ENCODE data around the gene PDE1C. TPM values are rescaled to one million over a fixed set of nuclear protein-coding genes. Genes with fewer than 3 reads are reported as not detected.

The PDE1C gene
- total RNA-seq, 2 experiments from 2014 or later: not detected

GRCh38 chr7:31764462-31764861 lies 305.7 kb downstream of the PDE1C start:
- Histone ChIP-seq H3K79me2 (ENCODE audit: insufficient read depth, low read depth, low read length) (no peaks in the 10 kb centered on the region), H3K4me1 (ENCODE audit: insufficient read depth, low read length, poor library complexity, severe bottlenecking) (no peaks in the 10 kb centered on the region), H3K9me3 (ENCODE audit: low read length) (no peaks in the 10 kb centered on the region), H2AFZ (ENCODE audit: low read length) (no peak overlapping the region), H3K4me3 (ENCODE audit: low read depth, low read length, poor library complexity, severe bottlenecking) (no peak overlapping the region), H3K27ac (ENCODE audit: low read depth, low read length, poor library complexity, severe bottlenecking) (no peak overlapping the region), H4K20me1 (ENCODE audit: insufficient read depth, low read length) (no peaks in the 10 kb centered on the region), H3K9me2 (ENCODE audit: insufficient read depth, low read length) (no peaks in the 10 kb centered on the region), H3K36me3 (ENCODE audit: insufficient read depth, low read length) (no peaks in the 10 kb centered on the region), H3K4me2 (ENCODE audit: low read length) (no peak overlapping the region)
- no peak for DNase-seq (ENCODE audit: low spot score)
- POLR2A ChIA-PET: no interaction called here
- intact Hi-C loops (cut with micrococcal nuclease; ENCODE audit: unreplicated experiment): no loop called here
- TF ChIP-seq EZH2phosphoT487 (IDR thresholded peaks at IDR 0.05; ENCODE audit: borderline replicate concordance, low read depth, low read length): no peak
- TF ChIP-seq, protein P1, sequence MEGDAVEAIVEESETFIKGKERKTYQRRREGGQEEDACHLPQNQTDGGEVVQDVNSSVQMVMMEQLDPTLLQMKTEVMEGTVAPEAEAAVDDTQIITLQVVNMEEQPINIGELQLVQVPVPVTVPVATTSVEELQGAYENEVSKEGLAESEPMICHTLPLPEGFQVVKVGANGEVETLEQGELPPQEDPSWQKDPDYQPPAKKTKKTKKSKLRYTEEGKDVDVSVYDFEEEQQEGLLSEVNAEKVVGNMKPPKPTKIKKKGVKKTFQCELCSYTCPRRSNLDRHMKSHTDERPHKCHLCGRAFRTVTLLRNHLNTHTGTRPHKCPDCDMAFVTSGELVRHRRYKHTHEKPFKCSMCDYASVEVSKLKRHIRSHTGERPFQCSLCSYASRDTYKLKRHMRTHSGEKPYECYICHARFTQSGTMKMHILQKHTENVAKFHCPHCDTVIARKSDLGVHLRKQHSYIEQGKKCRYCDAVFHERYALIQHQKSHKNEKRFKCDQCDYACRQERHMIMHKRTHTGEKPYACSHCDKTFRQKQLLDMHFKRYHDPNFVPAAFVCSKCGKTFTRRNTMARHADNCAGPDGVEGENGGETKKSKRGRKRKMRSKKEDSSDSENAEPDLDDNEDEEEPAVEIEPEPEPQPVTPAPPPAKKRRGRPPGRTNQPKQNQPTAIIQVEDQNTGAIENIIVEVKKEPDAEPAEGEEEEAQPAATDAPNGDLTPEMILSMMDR (conservative IDR thresholded peaks at IDR 0.05; ENCODE audit: low read length): no peak
- BruUV-seq (replicated peaks): no TSS peak
- CTCF ChIA-PET (ENCODE audit: unreplicated experiment): no interaction called here

- BruUV-seq (replicated peaks): no TSS peak
- CTCF ChIA-PET (ENCODE audit: unreplicated experiment): no interaction called here
- POLR2A ChIA-PET: no interaction called here
Observed at GRCh38 chr7:31763548-31763947, 306.7 kb downstream of the PDE1C start.

GRCh38 chr7:31761646-31762045 lies 308.6 kb downstream of the PDE1C start:
- intact Hi-C loops (cut with micrococcal nuclease; ENCODE audit: unreplicated experiment): no loop called here
- Histone ChIP-seq H2AFZ (ENCODE audit: low read length) (no peak overlapping the region), H3K36me3 (ENCODE audit: insufficient read depth, low read length) (no peaks in the 10 kb centered on the region), H3K9me3 (ENCODE audit: low read length) (no peaks in the 10 kb centered on the region), H4K20me1 (ENCODE audit: insufficient read depth, low read length) (no peaks in the 10 kb centered on the region), H3K9me2 (ENCODE audit: insufficient read depth, low read length) (no peaks in the 10 kb centered on the region), H3K4me3 (ENCODE audit: low read depth, low read length, poor library complexity, severe bottlenecking) (no peak overlapping the region), H3K4me1 (ENCODE audit: insufficient read depth, low read length, poor library complexity, severe bottlenecking) (no peaks in the 10 kb centered on the region), H3K4me2 (ENCODE audit: low read length) (no peak overlapping the region), H3K79me2 (ENCODE audit: insufficient read depth, low read depth, low read length) (no peaks in the 10 kb centered on the region), H3K27ac (ENCODE audit: low read depth, low read length, poor library complexity, severe bottlenecking) (no peak overlapping the region)
- TF ChIP-seq EZH2phosphoT487 (IDR thresholded peaks at IDR 0.05; ENCODE audit: borderline replicate concordance, low read depth, low read length): no peak
- TF ChIP-seq, protein P1 (conservative IDR thresholded peaks at IDR 0.05; ENCODE audit: low read length): no peak
- no peak for DNase-seq (ENCODE audit: low spot score)
- ChIA-PET POLR2A (no interaction called here), CTCF (ENCODE audit: unreplicated experiment) (no interaction called here)
- BruUV-seq (replicated peaks): no TSS peak

More at GRCh38 chr7:31763548-31763947, 306.7 kb downstream of the PDE1C start:
- no peak for DNase-seq (ENCODE audit: low spot score)
- Histone ChIP-seq H3K36me3 (ENCODE audit: insufficient read depth, low read length) (no peaks in the 10 kb centered on the region), H3K4me3 (ENCODE audit: low read depth, low read length, poor library complexity, severe bottlenecking) (no peak overlapping the region), H2AFZ (ENCODE audit: low read length) (no peak overlapping the region), H3K9me2 (ENCODE audit: insufficient read depth, low read length) (no peaks in the 10 kb centered on the region), H3K4me2 (ENCODE audit: low read length) (no peak overlapping the region), H3K4me1 (ENCODE audit: insufficient read depth, low read length, poor library complexity, severe bottlenecking) (no peaks in the 10 kb centered on the region), H3K79me2 (ENCODE audit: insufficient read depth, low read depth, low read length) (no peaks in the 10 kb centered on the region), H4K20me1 (ENCODE audit: insufficient read depth, low read length) (no peaks in the 10 kb centered on the region), H3K9me3 (ENCODE audit: low read length) (no peaks in the 10 kb centered on the region), H3K27ac (ENCODE audit: low read depth, low read length, poor library complexity, severe bottlenecking) (no peak overlapping the region)
- TF ChIP-seq, protein P1 (conservative IDR thresholded peaks at IDR 0.05; ENCODE audit: low read length): peak; percentile 60
- TF ChIP-seq EZH2phosphoT487 (IDR thresholded peaks at IDR 0.05; ENCODE audit: borderline replicate concordance, low read depth, low read length): no peak
- intact Hi-C loops (cut with micrococcal nuclease; ENCODE audit: unreplicated experiment): no loop called here
